Activated CD4-positive, alpha-beta T cell treated with anti-CD3 and anti-CD28 coated beads, Interleukin-2, Interleukin-4, amounts not matched to agents 100 ng/mL and 50 ng/mL, durations not matched to agents 16 hours and 8 hours (primary cell): ENCODE data around the gene HELB.

ENCODE experiments used
- DNase-seq: peaks from one replicate; pipeline ENCODE4 v3.0.0-alpha.2; 2020; ENCODE audit warnings: low spot score

Gene HELB

DNA sequence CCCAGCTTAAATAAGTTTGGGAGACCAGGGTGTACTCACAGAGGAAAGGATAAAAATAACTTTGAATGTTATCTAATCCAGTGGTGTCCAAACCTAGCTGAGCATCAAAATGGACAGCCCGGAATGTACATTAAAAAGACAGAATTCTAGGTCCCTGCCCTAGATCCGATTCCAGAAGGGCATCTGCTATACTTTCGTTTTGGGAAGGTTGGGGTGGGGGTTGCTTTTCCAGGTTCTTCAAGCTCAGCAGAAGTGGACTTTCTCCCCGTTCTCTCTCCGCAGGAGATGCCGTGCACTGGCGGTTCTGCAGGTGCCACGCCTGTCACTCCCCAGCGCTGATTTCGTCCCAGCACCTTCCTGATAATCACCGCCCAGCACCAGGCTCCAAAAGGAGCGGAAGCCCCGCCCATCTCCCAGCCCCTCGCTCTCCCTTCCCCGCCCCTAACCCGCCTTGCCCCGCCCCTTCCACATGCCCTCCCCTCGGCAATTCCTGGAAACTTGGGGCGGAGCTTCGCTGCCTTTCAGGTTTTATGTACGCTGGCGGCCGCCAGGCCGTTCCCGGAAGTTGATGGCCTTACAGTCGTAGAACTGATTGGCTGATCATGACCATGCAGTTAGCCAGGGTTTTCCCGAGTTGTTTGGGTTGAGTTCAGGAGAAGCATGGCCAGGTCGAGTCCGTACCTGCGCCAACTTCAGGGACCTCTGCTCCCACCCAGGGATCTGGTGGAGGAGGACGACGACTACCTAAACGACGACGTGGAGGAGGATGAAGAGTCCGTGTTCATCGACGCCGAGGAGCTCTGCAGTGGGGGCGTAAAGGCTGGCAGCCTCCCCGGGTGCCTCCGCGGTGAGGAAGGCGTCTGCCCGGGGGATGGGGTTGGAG lies at the start of gene HELB:
TSS of gene HELB (plus strand) at position 550 of the 883 bp plus-strand sequence. CDS start at position 661, 111 bp downstream.
- DNase-seq: peak; percentile 99

DNA sequence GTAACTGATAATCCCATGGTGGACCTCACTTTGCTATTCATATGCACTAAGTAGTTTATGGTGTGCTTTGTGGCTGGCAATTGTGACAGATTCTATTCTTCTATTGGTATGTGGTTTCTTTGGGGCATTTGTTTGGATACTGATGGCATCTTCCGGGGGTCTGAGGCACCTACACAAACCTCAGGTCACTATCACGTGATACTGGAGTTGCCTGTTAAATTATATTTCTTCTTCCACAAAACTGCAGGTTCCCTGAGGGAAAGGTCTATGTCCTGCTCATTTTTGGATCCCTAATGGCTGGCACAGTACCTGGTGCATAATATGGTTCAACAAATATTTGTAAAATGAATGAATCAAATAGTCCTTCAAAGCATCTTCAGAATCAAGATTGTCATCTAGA lies 49.5 kb upstream of the HELB start:
- no peak for DNase-seq

DNA sequence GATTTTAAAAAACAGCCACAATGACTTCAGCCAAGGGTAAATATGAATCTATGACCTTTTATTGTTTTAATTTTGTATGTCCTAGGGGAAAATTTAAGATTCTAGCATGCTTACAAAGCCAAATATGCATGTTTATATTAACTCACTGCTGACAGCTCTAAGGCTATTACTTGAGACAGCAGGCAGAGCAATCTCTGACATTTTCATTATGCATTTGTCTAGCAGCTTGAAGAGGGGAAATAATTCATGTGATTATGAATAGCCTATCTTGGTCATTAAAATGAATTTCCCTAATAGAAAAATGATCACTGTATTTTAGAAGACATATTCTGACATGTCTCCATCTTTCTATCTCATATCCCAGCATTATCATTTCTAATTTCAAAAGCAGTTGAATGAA lies 46.6 kb upstream of the HELB start:
- DNase-seq: no peak

DNA sequence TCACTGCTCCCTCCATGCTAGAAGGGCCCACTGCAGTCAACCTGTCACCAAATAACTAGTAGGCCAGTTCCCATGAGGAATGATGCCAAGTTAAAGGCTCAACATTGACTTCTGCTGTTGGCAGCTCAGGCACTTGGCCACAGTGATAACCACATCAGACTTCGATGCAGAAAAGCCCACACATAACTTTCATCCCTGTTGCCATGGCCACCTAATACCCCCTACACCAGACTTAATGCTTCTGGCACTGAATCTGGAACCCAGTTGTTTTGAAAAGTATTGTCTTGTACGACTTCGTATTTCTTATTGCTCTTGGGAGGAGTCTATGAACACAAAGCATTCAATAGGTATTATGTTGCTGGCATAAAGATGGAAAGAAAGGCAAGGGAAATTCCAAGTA lies 44.3 kb upstream of the HELB start:
- DNase-seq: no peak

DNA sequence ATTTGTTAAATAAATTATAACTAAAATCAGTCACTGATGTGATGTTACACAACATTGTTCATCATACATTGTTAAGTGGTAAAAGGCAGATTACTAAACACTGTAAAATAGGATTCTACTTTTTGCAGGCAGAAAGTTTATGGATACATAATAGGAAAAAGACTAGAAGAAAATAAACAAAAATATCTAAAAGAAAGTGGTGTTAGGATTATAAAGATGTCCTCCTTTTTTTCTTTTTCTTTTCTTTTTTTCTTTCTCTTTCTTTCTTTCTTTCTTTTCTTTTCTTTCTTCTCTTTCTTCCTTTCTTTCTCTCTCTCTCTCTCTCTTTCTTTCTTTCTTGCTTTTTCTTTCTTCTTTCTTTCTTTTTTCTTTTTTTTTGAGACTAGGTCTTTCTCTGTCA lies 39.6 kb upstream of the HELB start:
- no peak for DNase-seq

DNA sequence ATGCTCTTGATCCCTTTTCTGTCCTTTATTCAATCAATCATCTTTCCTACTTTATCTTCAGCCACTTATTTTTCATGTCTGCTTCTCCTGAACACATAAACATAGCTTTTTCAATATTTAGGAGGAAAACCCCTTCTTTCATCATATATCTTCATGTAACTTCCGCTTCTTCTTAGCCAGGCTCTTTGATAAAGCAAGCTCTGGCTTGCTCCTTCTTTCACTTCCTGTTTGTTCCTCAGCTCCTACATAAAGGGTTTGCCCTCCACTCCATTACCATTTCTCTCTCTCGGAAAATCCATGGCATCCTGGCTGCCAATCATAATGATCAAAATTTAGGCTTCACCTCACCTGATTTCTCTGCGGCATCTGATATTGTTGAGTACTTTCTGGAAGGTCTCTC lies 33.7 kb upstream of the HELB start:
- DNase-seq: no peak

DNA sequence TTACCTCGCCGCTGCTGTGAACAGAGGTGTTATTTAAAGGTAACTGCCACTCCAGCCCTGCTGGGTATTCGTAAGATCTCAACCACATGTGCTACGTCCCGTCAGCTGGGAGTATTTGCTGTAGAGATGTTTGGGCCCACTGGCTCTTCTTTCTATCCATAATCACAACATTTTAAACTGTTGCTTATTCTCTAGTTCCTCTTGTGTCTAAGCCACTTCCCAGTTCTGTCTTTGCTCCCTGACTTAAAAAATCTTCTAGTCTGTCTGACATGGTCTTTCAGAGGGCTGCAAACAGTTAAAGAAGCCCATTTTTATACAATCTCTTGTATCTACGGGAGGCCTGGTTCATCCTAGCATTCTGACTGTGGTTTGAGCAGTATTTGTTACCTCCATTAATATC lies 33.2 kb upstream of the HELB start:
- no peak for DNase-seq

DNA sequence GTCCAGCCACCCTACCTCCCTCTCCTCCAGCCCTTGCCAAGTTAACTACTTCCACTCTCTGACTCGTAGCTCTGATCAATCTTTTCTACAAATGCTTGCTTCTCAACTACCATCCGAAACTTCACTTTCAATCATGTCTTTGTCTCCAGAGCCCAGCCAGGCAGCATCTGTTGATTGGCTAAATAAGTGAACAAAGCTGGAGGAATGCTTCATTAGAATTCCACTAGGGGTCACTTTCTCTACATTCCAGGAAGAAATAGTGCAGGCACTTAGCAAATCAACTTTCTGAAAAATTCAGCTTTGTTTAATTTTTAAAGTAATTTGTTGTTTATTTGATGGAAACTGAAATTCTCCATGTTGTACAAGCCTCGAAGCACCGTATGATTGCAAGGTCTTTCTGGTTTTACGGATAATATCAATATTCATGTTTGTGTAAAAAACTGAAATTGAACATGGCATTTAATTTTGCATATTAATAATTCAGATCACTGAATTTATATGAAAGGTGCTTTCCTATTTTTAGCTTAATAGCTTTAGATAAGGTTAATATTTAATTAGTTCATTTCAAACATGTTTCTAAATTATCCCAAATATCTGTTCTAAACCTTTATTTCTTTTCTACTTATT lies 32.4 kb upstream of the HELB start:
- DNase-seq: peak; percentile 65

DNA sequence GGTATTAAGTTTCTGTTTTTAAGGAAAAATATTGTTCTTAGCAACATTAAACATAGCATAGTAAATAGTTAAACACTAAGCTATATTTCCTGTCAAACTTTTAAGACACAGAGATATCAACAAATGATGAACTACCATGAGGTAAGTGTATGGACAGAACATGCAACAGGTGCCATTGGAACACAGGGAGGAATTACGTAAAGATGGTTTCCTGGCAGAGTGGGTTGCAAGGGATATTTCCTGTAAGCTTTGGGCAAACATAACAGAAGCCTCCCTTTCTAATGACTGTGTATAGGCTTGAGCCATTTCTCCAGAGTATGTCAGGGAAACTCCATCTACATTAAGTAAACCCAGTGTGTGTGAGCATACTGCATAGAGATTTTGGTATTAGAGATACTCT lies 31.7 kb upstream of the HELB start:
- DNase-seq: no peak

DNA sequence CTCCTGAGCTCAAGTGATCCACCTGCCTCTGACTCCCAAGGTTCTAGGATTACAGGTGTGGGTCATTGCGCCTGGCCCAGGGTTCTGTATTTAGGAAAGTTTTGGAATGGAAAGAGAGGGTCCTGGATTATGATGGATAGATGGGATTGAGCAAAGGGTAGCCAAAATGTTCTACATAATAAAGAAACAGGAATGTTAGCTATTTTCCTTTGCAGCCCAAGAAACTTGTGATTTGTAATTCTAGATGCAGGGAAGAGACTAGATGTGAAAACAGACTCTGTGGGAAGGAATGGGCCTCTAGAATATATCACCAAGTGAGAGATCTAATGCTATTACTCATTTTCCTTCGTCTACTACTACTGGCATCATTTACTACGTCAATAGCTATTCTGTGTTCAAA lies 29.6 kb upstream of the HELB start:
- DNase-seq: no peak

DNA sequence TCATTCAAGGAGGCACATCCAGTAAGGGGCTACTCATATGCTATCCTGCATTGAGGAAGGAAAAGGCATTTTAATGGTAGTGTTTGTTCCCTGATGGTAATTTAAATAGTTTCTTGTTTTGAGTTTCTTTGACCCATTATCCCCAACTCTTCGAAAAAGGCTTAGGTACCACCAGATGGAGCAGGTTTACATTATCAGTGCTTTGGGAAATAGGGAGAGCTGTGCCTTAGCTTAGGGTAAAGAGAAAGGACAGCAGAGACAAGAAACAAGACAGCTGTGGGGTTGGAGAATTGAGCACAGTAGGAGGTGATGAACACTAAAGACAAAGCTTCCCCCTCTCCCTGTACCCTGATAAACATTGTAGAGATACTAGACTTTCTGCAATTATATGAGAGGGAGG lies 29.1 kb upstream of the HELB start:
- no peak for DNase-seq

DNA sequence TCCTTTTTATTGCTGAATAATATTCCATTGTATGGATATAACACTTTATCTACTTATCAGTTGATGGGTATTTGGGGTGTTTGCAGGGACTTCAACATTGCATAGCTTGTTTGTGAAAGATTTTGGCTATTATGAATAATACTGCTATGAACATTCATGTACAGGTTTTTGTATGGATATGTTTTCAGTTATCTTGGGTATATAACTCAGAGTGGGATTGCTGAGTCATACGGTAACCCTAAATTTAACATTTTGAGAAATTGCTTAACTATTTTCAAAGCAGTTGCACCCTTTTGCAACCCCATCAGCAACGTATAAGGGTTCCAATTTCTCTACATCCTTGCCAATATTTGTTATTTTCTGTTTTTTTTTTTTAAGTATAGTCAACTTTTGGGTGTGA lies 27.3 kb upstream of the HELB start:
- peak; percentile 75 for DNase-seq

DNA sequence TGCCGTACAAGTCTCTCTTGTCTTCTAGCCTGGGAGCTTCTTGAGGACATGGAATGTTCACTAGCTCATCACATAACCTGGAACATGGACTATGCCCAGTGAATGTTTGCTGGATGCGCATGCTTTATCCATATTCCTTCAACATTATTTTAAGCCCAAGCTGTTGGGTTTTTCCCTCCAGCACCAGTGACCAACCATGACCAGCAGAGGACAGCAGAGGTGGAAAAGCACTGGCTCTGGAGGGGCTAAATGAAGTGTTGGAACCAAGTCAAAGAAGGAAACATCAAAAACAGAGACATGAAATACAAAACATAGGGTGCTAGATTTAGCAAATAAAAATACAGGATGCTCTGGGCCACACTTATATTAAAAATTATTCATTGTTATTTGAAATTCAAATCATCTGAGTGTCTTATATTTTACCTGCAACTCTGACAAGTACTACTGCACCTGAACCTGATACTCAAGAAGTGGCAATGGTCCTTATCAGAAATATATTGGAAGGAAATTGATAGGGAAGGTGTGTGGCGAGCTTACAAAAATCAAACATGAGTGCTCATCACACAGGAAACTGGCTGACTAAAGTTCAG lies 23.1 kb upstream of the HELB start:
- no peak for DNase-seq

DNA sequence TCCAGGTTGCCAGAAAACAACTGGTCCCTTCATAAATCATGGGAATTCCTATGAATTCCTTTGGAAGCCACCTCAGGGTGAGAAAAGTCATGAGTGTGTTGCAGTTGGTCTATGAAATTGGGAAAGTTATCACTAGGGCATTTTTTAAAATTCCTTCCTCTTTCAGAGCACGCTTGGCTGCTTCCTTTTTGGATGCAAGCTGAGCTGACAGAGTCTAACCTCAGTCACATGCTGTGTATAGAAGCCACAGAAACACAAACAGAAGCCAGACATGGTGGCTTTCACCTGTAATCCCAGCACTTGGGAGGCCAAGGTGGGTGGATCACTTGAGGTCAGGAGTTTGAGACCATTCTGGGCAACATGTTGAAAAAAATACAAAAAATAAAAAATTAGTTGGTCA lies 21.7 kb upstream of the HELB start:
- DNase-seq: no peak

DNA sequence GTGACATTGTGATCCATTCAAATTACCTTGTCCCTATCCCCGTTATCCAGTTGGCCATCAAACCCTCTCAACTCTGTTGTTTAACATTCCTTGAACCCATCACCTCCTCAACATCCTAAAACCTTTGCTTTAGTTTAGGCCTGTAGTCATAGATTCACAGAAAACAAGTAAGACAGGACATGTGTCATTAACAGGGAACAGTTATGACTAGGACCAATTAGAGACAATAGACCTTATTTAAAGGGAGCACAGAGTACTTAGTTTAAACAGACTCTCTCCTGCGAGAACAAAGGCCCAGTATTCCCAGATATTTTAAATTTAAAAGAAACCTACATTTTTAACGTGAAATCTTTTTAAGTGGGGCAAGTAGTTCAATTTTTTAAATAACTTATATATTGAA lies 20.0 kb upstream of the HELB start:
- no peak for DNase-seq

DNA sequence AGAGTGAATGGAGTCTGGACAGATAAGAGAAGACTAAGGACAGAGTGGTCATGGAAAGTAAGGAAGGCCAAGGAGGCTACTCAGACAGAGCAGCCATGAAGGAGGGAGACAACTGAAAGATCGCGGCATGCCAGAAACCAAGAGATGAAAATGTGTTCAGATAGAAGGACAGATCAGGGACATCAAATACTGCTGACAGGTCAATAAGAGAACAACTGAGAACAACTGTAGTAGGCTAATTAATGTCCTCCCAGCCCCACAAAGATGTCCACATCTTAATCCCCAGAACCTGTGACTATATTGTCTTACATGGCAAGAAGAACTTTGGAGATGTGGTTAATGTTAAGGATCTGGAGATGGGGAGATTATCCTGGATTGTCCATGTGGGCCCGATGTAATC lies 15.0 kb upstream of the HELB start:
- no peak for DNase-seq

DNA sequence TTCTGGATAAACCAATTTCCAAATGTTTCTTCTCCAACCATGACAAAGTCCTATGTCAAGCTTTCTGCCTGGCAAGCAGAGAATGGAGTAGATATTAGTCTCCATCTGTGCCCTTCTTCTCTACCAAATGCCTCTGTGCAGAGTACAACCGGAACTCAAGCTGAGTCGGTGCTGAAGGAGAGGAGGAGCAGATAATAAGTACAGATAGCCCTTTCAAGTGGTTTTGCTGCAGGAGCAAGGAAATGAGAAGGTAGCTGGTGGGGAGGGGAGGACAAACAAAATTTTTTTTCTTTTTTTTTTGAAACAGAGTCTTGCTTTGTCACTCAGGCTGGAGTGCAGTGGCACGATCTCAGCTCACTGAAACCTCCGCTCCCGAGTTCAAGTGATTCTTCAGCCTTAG lies 14.2 kb upstream of the HELB start:
- peak; percentile 81 for DNase-seq

DNA sequence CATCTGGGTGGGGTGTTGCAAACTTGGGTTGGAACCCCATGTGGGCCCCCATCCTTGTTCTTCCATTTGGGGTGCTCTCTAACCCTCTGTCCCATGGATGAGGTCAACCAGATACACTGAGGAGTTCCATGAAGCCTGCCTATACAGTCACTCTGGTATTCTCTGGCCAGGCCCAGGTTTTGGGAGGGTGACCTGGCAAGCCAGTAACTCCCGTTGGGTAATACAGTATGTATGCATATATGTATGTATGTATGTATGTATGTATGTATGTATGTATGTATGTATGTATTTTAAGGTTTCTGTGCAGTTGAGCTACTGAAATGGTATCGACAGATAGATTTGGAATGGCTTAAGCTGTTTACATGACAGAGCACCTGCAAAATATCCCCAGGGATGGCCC lies 12.8 kb upstream of the HELB start:
- no peak for DNase-seq

DNA sequence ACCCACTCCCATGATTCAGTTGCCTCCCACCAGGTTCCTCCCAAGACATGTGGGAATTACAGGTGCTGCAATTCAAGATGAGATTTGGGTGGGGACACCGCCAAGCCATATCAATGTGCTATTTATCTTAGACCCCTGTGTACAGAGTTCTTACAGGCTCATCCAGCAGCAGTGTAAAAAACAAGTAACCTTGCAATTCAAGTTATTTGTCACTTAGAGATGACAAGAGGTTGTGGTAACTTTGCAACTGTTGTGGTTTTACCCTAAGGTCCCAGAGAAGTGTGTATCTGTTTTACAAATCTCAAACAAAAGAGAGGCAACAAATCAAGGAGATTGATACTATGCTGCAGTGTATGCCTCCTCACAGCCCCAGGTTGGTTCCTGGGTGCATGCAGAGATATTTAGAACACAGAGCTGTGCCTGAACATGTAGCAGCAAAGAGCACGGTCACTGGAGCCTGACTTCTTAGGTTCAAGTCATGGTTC lies 11.5 kb upstream of the HELB start:
- DNase-seq: peak; percentile 70

DNA sequence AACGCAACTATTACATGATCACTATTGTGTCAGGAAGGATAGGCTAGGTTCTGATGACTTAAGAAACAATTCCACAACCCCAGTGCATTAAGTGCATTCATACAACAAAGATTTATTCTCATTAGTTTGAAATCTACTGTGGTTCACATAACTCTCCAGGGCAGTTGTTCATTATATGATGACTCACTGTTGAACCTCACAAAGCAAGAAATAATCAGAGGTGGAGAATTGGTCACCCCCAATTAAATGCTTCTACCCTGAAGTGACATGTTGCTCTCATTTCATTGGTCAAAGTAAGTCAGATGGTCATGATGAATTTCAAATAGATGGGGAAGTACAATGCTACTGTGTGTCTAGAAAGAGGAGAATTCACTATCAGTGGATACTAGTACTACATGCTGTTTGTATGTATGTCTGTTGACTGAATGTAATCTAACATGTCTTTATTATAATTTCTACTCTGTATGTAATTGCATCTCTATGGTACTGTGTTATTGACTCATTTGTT lies 6.1 kb upstream of the HELB start:
- no peak for DNase-seq

DNA sequence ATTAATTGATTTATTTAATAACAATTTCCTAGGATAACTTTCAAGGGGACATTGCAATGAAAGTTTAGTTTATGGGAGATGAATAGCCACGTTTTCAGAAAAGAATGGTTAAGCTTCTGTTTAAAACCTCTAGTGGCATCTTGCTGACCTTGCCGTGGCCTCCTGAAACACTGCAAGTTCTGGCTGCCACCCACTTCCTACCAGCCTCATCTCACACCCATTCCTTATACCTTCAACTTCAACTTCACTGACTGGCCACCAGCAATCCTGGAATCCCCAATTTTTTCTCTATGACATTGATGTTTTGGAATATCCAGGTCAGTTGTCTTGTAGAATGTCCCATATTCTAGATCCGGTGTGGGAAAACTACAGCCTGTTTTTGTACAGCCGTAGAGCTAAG lies 5.2 kb upstream of the HELB start:
- DNase-seq: no peak

DNA sequence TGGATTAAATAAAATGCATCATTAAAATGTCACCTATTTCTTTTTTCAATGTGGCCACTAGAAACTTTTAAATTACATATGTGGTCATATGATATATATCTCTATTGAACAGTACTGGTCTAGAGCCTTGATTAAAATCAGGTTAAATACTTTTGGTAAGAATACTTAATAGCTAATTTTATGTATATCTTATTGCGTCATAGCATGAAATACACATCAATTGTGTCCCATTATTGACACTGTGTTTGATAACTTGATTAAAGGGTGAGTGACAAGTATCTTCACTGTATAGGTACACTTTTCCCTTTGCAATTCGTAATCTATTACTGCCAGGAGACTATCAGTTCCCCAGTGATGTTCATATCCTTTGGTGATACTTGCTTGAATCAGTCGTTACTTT lies 4.4 kb upstream of the HELB start:
- DNase-seq: no peak

DNA sequence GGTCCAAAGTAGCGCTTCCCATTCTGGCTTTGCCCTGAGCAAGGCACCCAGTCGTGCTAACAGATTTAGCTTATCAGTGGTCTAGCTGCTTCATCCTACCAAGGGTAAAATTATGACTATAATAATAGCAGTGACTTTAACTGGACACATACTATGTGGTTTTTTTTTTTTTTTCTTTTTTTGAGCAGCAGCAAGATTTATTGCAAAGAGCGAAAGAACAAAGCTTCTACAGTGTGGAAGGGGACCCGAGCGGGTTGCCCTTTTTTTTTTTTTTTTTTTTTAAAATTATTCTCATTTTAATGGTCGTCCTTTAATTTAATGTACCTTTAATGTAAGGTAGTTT lies 505 bp downstream of the HELB start:
- no peak for DNase-seq
